Endothelial cell of umbilical vein (primary cell): ENCODE data around the gene GSTP1. TPM values are rescaled to one million over a fixed set of nuclear protein-coding genes. Genes with fewer than 3 reads are reported as not detected.
A peak's percentile ranks its signal among the peaks of the same experiment; 100 is the strongest.

Experiments
- BruUV-seq: library from RNA; stranded (reverse); fragments of 400-500 nt; replicated peaks from 2 replicates; lab custom pipeline; 2021; lab: Mats Ljungman, UMichigan
- CTCF ChIA-PET: fragments of 300-600, 350-600 bp; sonication (Branson Sonifier 250); formaldehyde crosslinking; loops from one replicate; lab custom pipeline; 2021; ENCODE audit warnings: antibody characterized with exemption, inconsistent platforms; lab: Charles Lee
- POLR2A ChIA-PET: fragments of 300-600, 350-600 bp; sonication (Branson Sonifier 250); formaldehyde crosslinking; loops from one replicate; lab custom pipeline; 2021; ENCODE audit warnings: antibody characterized with exemption, inconsistent platforms; lab: Charles Lee
- DNase-seq: peaks from one replicate; pipeline ENCODE4 v3.0.0-alpha.2; 2011; ENCODE audit warnings: low read depth, low spot score
- FAIRE-seq: peaks from 2 replicates; lab custom pipeline; 2011; peaks lifted over from hg19 to GRCh38; lab: Jason Lieb, UNC
- H2AFZ ChIP-seq: 2 replicates; pipeline ENCODE4 v1.6.0; 2012; ENCODE audit warnings: low read depth, low read length, control low read depth, inconsistent platforms
- H3K27ac ChIP-seq: 2 replicates; pipeline ENCODE4 v1.5.1; 2011; ENCODE audit warnings: low read depth, mild to moderate bottlenecking, control low read depth, low read length, moderate library complexity; ENCODE audit not compliant: insufficient read depth
- H3K27me3 ChIP-seq, 2 experiments: 2 replicates each; pipeline versions ENCODE4 v1.6.0 to v1.6.1; 2011; ENCODE audit warnings: low read length in 2 of 2, mixed read lengths in 1 of 2; ENCODE audit not compliant: control insufficient read depth in 2 of 2, insufficient read depth in 2 of 2
- H3K36me3 ChIP-seq, 2 experiments: 2 replicates in 1 of 2; 3 replicates in 1 of 2; pipeline ENCODE4 v1.5.1; 2011; ENCODE audit warnings: low read length in 2 of 2, mild to moderate bottlenecking in 1 of 2, moderate library complexity in 1 of 2; ENCODE audit not compliant: control insufficient read depth in 2 of 2, insufficient read depth in 2 of 2; ENCODE audit errors: extremely low read depth in 1 of 2
- H3K4me1 ChIP-seq: 3 replicates; pipeline ENCODE4 v1.5.1; 2011; ENCODE audit warnings: mild to moderate bottlenecking, low read length; ENCODE audit not compliant: control insufficient read depth, insufficient read depth; ENCODE audit errors: extremely low read depth
- H3K4me2 ChIP-seq: 2 replicates; pipeline ENCODE4 v1.6.1; 2011; ENCODE audit warnings: low read length, control low read depth, mixed read lengths; ENCODE audit not compliant: insufficient read depth
- H3K4me3 ChIP-seq, 3 experiments: fragments of 200-600 bp in 1 of 3; sonication (generic), shearing (Covaris generic) in 1 of 3; replicated peaks in 1 of 3; 2 replicates each; pipeline ENCODE4 v1.5.1; 2011 to 2016; ENCODE audit warnings: control low read depth in 3 of 3, low read length in 3 of 3, mild to moderate bottlenecking in 2 of 3, inconsistent platforms in 1 of 3, low read depth in 1 of 3, moderate library complexity in 1 of 3; ENCODE audit not compliant: insufficient read depth in 1 of 3
- H3K79me2 ChIP-seq: 2 replicates; pipeline ENCODE4 v1.6.0; 2012; ENCODE audit warnings: low read length, inconsistent platforms; ENCODE audit not compliant: control insufficient read depth, insufficient read depth
- H3K9ac ChIP-seq: replicated peaks from 2 replicates; pipeline ENCODE3; 2011; ENCODE audit warnings: low read length, control low read depth; ENCODE audit not compliant: insufficient read depth; ENCODE audit errors: extremely low read depth
- H3K9me1 ChIP-seq: replicated peaks from 3 replicates; pipeline ENCODE4 v1.6.0; 2011; ENCODE audit warnings: mild to moderate bottlenecking, low read length; ENCODE audit not compliant: control insufficient read depth, insufficient read depth; ENCODE audit errors: extremely low read depth
- H3K9me3 ChIP-seq: replicated peaks from 2 replicates; pipeline ENCODE4 v1.5.1; 2012; ENCODE audit warnings: low read length, inconsistent platforms; ENCODE audit not compliant: control insufficient read depth, insufficient read depth
- H4K20me1 ChIP-seq: replicated peaks from 2 replicates; pipeline ENCODE3; 2011; ENCODE audit warnings: mild to moderate bottlenecking, low read length; ENCODE audit not compliant: control insufficient read depth, insufficient read depth; ENCODE audit errors: extremely low read depth
- CTCF ChIP-seq, 2 donors: IDR thresholded peaks; 1 replicate in 1 of 2; 2 replicates in 1 of 2; pipeline ENCODE4 v1.5.1; 2011; ENCODE audit warnings: low read length in 2 of 2, mild to moderate bottlenecking in 2 of 2, moderate library complexity in 2 of 2, control low read depth in 1 of 2, inconsistent platforms in 1 of 2, low read depth in 1 of 2; ENCODE audit not compliant: insufficient read depth in 1 of 2; ENCODE audit errors: extremely low read depth in 1 of 2
- EZH2 ChIP-seq: IDR thresholded peaks from 2 replicates; pipeline ENCODE4 v1.6.1; 2012; ENCODE audit warnings: borderline replicate concordance, low read depth, mild to moderate bottlenecking, moderate library complexity, low read length, inconsistent platforms; ENCODE audit not compliant: severe bottlenecking
- FOS ChIP-seq: IDR thresholded peaks from 2 replicates; pipeline ENCODE4 v1.6.1; 2011; ENCODE audit warnings: mild to moderate bottlenecking, low read length, moderate library complexity, borderline replicate concordance; ENCODE audit not compliant: insufficient read depth
- GATA2 ChIP-seq: IDR thresholded peaks from 2 replicates; pipeline ENCODE4 v1.7.0; 2011; ENCODE audit warnings: low read depth, mild to moderate bottlenecking, moderate library complexity, mixed read lengths, low read length; ENCODE audit not compliant: insufficient read length, insufficient read depth
- JUN ChIP-seq: IDR thresholded peaks from 2 replicates; pipeline ENCODE4 v1.6.1; 2011; ENCODE audit warnings: borderline replicate concordance, low read depth; ENCODE audit not compliant: insufficient read length, insufficient read depth
- MAX ChIP-seq: IDR thresholded peaks from 2 replicates; pipeline ENCODE4 v1.6.1; 2011; ENCODE audit not compliant: insufficient read depth, insufficient read length
- MYC ChIP-seq: IDR thresholded peaks from one replicate; pipeline ENCODE4 v1.6.1; 2011; ENCODE audit warnings: mild to moderate bottlenecking, low read depth, low read length
- POLR2A ChIP-seq: IDR thresholded peaks from 2 replicates; pipeline ENCODE4 v1.6.1; 2012; ENCODE audit warnings: low read depth, mild to moderate bottlenecking, control low read depth, low read length
- POLR2AphosphoS5 ChIP-seq: IDR thresholded peaks from 2 replicates; pipeline ENCODE4 v1.6.1; 2012; ENCODE audit warnings: low read depth, mild to moderate bottlenecking, control low read depth, low read length, moderate library complexity; ENCODE audit not compliant: insufficient read depth
- dilution Hi-C: fragments of 300-500 bp; cut with MboI; formaldehyde crosslinking; loops from one replicate; pipeline ENCODE4 v1.15.0; 2019; ENCODE audit warnings: low sequenced_read_pairs; ENCODE audit not compliant: extremely low pct_ligation_motif_present
- intact Hi-C: fragments of 100-400 bp; cut with micrococcal nuclease; formaldehyde crosslinking; loops from one replicate; pipeline ENCODE4 v1.10.0; 2022
- polyA plus RNA-seq, 4 experiments: library from polyadenylated mRNA; depleted of rRNA in 3 of 4; stranded (reverse) in 3 of 4; unstranded in 1 of 4; fragments of >200 nt; gene quantifications; 2 replicates each; pipeline versions ENCODE4 v1.2.1 to v1.2.3, GENCODE V29; 2011 to 2012; ENCODE audit warnings: missing spikeins in 1 of 4
- total RNA-seq: library from RNA; stranded (reverse); gene quantifications from 2 replicates; pipeline ENCODE4 v1.2.3, GENCODE V29; 2021

Gene GSTP1
- total and polyA plus RNA-seq, 2 donors (not counting 3 experiments of a cell fraction or from before 2014, with no cell fraction given), result 962 to 2,277 TPM

GRCh38 chr11:67630943-67631331, 47.3 kb downstream of the GSTP1 start:
- no TSS peak for BruUV-seq
- peak overlapping the region; percentile 68 for H3K9ac ChIP-seq
- H3K27ac ChIP-seq, result peak overlapping the region; percentile 58
- no peaks in the 10 kb centered on the region for H4K20me1 ChIP-seq
- H3K36me3 ChIP-seq, result no peaks in the 10 kb centered on the region
- H2AFZ ChIP-seq, result peak overlapping the region; percentile 98
- no peaks in the 10 kb centered on the region for H3K9me1 ChIP-seq
- H3K9me3 ChIP-seq, result no peaks in the 10 kb centered on the region
- H3K4me2 ChIP-seq, result peak overlapping the region; percentile 76
- H3K4me1 ChIP-seq, result peaks cover 4% of the 10 kb centered on the region
- DNase-seq (no peak), FAIRE-seq (no peak)
- peak overlapping the region in 2 of 3 experiments; percentile 55 to 60 for H3K4me3 ChIP-seq
- intact Hi-C loops (loop anchor here (1.0 to 2.0 kb wide), 3 partner anchors 28 to 174 kb away; no protein-coding TSS in a partner anchor), dilution Hi-C loops (no loop called here)
- ChIA-PET POLR2A (no interaction called here), CTCF (interaction anchor here (1.0 to 6.6 kb wide), 8 partner anchors 10 to 75 kb away, joined by 3 to 98 read pairs (median 9); no protein-coding TSS in a partner anchor)
- H3K79me2 ChIP-seq, result no peaks in the 10 kb centered on the region
- TF ChIP-seq JUN (no peak), POLR2AphosphoS5 (no peak), EZH2 (no peak), MYC (no peak), FOS (no peak), GATA2 (no peak), POLR2A (no peak), MAX (no peak), CTCF (IDR thresholded peaks at IDR 0.05; ENCODE audit: extremely low read depth in 1 of 2, insufficient read depth in 1 of 2, low read depth in 1 of 2, low read length in 2 of 2) (no peak)
- no peaks in the 10 kb centered on the region for H3K27me3 ChIP-seq
